A549 (cell line): Measurements from ENCODE around the gene TEX44.
"Not testable (repeated sequence)": the region's sequence is repeated elsewhere in the genome, so short reads cannot be mapped to it uniquely, and the experiment has no call there.

Experiments
- CTCF ChIP-seq: fragments of >200 bp; sonication (Bioruptor Twin); formaldehyde crosslinking; IDR thresholded peaks from 3 replicates; pipeline ENCODE4 v1.5.1; 2016
- MAFK ChIP-seq: fragments of 450-650 bp; IDR thresholded peaks from 2 replicates; pipeline ENCODE4 v1.6.1; 2014; ENCODE audit not compliant: partially characterized antibody
- SREBF2 ChIP-seq: fragments of 450-650 bp; IDR thresholded peaks from 2 replicates; pipeline ENCODE4 v1.6.1; 2014; ENCODE audit warnings: mild to moderate bottlenecking, moderate library complexity

- TF ChIP-seq CTCF, MAFK, SREBF2: not testable (repeated sequence)
Measured at GRCh38 chr2:231556496-231556895, 36.2 kb upstream of the TEX44 start.
